Measurements from ENCODE around the gene RPP40.

The RPP40 gene

DNA sequence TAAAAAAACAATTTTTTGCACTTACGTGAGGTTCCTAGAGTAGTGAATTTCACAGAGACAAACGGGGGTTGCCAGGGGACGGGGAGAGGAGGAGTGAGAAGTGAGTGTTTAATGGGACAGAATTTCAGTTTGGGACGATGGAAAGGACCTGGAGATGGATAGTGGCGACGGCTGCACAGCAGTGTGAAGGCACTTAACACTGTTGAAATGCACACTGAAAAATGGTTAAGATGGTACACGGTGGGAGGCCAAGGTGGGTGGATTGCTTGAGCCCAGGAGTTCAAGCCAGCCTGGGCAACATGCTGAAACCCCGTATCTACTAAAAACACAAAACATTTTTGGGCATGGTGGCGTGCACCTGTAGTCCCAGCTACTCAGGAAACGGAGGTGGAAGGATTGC lies 31.4 kb downstream of the RPP40 start:
- POLR2A ChIA-PET: no interaction called here
- no peaks in the 10 kb centered on the region for H3K36me3 ChIP-seq (ENCODE audit: control insufficient read depth in 2 of 2, insufficient read depth in 1 of 2, low read length in 2 of 2)
- TF ChIP-seq TCF7L2 (IDR thresholded peaks at IDR 0.05; ENCODE audit: borderline replicate concordance, low read depth, low read length) (no peak), ZNF138 (tag by site-specific recombination; IDR thresholded peaks at IDR 0.05; ENCODE audit: borderline replicate concordance) (no peak), ZNF785 (tag by site-specific recombination; IDR thresholded peaks at IDR 0.05) (no peak), ZNF366 (tag by site-specific recombination; conservative IDR thresholded peaks at IDR 0.05) (no peak), SETDB1 (IDR thresholded peaks at IDR 0.05; ENCODE audit: insufficient read length, low read length) (no peak), ZNF624 (tag by site-specific recombination; IDR thresholded peaks at IDR 0.05) (no peak)
- TF ChIP-seq, protein P1, sequence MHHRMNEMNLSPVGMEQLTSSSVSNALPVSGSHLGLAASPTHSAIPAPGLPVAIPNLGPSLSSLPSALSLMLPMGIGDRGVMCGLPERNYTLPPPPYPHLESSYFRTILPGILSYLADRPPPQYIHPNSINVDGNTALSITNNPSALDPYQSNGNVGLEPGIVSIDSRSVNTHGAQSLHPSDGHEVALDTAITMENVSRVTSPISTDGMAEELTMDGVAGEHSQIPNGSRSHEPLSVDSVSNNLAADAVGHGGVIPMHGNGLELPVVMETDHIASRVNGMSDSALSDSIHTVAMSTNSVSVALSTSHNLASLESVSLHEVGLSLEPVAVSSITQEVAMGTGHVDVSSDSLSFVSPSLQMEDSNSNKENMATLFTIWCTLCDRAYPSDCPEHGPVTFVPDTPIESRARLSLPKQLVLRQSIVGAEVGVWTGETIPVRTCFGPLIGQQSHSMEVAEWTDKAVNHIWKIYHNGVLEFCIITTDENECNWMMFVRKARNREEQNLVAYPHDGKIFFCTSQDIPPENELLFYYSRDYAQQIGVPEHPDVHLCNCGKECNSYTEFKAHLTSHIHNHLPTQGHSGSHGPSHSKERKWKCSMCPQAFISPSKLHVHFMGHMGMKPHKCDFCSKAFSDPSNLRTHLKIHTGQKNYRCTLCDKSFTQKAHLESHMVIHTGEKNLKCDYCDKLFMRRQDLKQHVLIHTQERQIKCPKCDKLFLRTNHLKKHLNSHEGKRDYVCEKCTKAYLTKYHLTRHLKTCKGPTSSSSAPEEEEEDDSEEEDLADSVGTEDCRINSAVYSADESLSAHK (tag by site-specific recombination; IDR thresholded peaks at IDR 0.05): no peak
- no peak overlapping the region for H3K4me3 ChIP-seq (ENCODE audit: low read depth, low read length)
- H3K27ac ChIP-seq (ENCODE audit: extremely low read depth, low read depth, low read length): no peak overlapping the region
- no peaks in the 10 kb centered on the region for H3K9me3 ChIP-seq (ENCODE audit: control insufficient read depth, insufficient read depth, low read depth, low read length)
- CTCF ChIA-PET: interaction anchor here (0.6 kb wide), 1 partner anchor 131 kb away, joined by 3 read pairs; no protein-coding TSS in a partner anchor
- H3K4me1 ChIP-seq (ENCODE audit: control insufficient read depth, insufficient read depth, low read length): no peaks in the 10 kb centered on the region

DNA sequence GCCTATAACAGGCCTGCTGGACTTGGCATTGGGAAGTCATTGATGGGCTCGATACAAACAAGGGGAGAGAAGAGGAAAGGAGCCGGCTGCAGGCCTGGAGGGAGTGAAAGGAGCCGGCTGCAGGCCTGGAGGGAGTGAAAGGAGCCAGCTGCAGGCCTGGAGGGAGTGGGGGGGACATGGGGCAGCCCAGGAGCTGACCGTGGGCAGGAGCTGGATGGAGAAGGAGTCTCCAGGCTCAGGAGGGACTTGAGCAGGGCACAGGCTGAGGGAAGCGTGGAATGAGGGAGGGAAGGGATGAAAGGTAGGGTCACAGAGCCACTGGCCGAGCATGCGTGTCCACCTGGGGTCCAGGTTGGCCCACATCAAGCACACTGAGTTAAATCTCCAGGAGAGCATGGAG lies 32.0 kb downstream of the RPP40 start:
- H3K4me3 ChIP-seq (ENCODE audit: low read depth, low read length): no peak overlapping the region
- H3K36me3 ChIP-seq (ENCODE audit: control insufficient read depth in 2 of 2, insufficient read depth in 1 of 2, low read length in 2 of 2): no peaks in the 10 kb centered on the region
- no peaks in the 10 kb centered on the region for H3K4me1 ChIP-seq (ENCODE audit: control insufficient read depth, insufficient read depth, low read length)
- H3K9me3 ChIP-seq (ENCODE audit: control insufficient read depth, insufficient read depth, low read depth, low read length): no peaks in the 10 kb centered on the region
- CTCF ChIA-PET: interaction anchor here (0.6 kb wide), 1 partner anchor 132 kb away, joined by 3 read pairs; no protein-coding TSS in a partner anchor
- POLR2A ChIA-PET: no interaction called here
- no peak overlapping the region for H3K27ac ChIP-seq (ENCODE audit: extremely low read depth, low read depth, low read length)
- no peak for TF ChIP-seq ZFP69B (tag by site-specific recombination; IDR thresholded peaks at IDR 0.05)
- TF ChIP-seq, protein P2, sequence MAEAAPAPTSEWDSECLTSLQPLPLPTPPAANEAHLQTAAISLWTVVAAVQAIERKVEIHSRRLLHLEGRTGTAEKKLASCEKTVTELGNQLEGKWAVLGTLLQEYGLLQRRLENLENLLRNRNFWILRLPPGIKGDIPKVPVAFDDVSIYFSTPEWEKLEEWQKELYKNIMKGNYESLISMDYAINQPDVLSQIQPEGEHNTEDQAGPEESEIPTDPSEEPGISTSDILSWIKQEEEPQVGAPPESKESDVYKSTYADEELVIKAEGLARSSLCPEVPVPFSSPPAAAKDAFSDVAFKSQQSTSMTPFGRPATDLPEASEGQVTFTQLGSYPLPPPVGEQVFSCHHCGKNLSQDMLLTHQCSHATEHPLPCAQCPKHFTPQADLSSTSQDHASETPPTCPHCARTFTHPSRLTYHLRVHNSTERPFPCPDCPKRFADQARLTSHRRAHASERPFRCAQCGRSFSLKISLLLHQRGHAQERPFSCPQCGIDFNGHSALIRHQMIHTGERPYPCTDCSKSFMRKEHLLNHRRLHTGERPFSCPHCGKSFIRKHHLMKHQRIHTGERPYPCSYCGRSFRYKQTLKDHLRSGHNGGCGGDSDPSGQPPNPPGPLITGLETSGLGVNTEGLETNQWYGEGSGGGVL (tag by site-specific recombination; IDR thresholded peaks at IDR 0.05): no peak

DNA sequence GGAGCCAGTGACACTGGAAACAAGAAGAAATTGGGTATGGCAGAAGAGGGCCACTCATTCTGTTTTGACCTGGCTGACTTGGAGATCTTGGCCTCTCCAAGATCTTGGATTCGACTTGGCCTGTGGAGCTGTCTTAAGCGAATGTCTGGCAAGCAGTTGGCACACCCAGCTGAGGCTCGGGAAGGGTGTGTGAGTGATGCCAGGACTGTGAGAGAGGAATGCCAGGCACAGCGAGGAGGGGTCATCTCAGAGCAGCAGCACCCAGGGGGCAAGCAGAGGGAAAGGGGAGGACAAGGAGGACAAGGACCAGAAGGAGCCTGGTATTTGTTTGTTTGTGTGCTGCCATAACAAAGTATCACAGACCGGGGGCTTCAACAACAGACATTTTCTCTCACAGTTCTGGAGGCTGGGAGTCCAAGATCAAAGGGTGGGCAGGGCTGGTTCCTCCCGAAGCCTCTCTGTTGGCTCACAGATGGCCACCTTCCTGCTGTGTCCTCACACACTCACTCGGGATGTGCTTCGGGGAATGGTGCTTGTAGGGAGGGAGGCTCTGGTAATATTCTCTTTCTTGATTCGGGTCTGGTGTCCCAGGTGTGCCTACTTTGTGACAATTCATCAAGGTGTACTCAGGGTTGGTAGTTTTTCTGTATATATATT lies 33.0 kb downstream of the RPP40 start:
- H3K4me1 ChIP-seq (ENCODE audit: control insufficient read depth, insufficient read depth, low read length): no peaks in the 10 kb centered on the region
- H3K36me3 ChIP-seq (ENCODE audit: control insufficient read depth in 2 of 2, insufficient read depth in 1 of 2, low read length in 2 of 2): no peaks in the 10 kb centered on the region
- CTCF ChIA-PET: no interaction called here
- H3K27ac ChIP-seq (ENCODE audit: extremely low read depth, low read depth, low read length): no peak overlapping the region
- H3K4me3 ChIP-seq (ENCODE audit: low read depth, low read length): no peak overlapping the region
- POLR2A ChIA-PET: no interaction called here
- no peaks in the 10 kb centered on the region for H3K9me3 ChIP-seq (ENCODE audit: control insufficient read depth, insufficient read depth, low read depth, low read length)
- TF ChIP-seq KLF8 (tag by site-specific recombination; IDR thresholded peaks at IDR 0.05) (no peak), SCRT2 (tag by site-specific recombination; IDR thresholded peaks at IDR 0.05) (no peak), ZNF324 (tag by site-specific recombination; IDR thresholded peaks at IDR 0.05) (no peak), SCRT1 (tag by site-specific recombination; IDR thresholded peaks at IDR 0.05; ENCODE audit: borderline replicate concordance) (no peak), ZNF341 (tag by site-specific recombination; IDR thresholded peaks at IDR 0.05; ENCODE audit: low read depth) (no peak), ZNF423 (tag by site-specific recombination; IDR thresholded peaks at IDR 0.05) (no peak), ZNF184 (tag by site-specific recombination; IDR thresholded peaks at IDR 0.05) (no peak), HOXD13 (CRISPR knock-in tag; IDR thresholded peaks at IDR 0.05; ENCODE audit: borderline replicate concordance) (no peak)
